ENCODE data around the gene CHST11. TPM values are rescaled to one million over a fixed set of nuclear protein-coding genes. Genes with fewer than 3 reads are reported as not detected.

CHST11 gene
- total and polyA plus RNA-seq, 4 donors = 0.57 to 11.1 (median 3.7) TPM

DNA sequence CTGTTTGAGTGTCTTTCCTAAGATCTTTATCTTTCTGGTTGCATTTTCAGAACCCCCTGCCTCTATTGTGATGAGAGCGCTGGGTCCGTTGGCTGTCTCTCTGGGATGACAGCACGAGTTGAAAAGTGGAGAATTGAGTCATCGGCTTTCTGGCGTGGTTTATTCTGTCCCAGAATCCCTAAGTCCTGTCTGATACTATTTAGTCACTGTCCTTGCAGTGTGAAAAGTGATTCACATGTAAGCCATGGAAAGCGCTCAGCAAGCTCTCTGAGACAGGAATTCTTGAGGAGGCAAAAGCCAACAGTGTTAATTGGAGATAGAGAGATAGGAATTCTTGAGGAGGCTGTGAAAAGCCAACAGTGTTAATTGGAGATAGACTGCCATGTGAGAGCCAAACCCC is 121.7 kb downstream of the CHST11 start:
- H3K4me3 ChIP-seq (ENCODE audit: low read depth in 1 of 3, low read length in 3 of 3) = no peak overlapping the region
- no peaks in the 10 kb centered on the region for H3K27me3 ChIP-seq (ENCODE audit: control insufficient read depth in 4 of 4, insufficient read depth in 4 of 4, low read length in 3 of 4)
- TF ChIP-seq, protein P1, sequence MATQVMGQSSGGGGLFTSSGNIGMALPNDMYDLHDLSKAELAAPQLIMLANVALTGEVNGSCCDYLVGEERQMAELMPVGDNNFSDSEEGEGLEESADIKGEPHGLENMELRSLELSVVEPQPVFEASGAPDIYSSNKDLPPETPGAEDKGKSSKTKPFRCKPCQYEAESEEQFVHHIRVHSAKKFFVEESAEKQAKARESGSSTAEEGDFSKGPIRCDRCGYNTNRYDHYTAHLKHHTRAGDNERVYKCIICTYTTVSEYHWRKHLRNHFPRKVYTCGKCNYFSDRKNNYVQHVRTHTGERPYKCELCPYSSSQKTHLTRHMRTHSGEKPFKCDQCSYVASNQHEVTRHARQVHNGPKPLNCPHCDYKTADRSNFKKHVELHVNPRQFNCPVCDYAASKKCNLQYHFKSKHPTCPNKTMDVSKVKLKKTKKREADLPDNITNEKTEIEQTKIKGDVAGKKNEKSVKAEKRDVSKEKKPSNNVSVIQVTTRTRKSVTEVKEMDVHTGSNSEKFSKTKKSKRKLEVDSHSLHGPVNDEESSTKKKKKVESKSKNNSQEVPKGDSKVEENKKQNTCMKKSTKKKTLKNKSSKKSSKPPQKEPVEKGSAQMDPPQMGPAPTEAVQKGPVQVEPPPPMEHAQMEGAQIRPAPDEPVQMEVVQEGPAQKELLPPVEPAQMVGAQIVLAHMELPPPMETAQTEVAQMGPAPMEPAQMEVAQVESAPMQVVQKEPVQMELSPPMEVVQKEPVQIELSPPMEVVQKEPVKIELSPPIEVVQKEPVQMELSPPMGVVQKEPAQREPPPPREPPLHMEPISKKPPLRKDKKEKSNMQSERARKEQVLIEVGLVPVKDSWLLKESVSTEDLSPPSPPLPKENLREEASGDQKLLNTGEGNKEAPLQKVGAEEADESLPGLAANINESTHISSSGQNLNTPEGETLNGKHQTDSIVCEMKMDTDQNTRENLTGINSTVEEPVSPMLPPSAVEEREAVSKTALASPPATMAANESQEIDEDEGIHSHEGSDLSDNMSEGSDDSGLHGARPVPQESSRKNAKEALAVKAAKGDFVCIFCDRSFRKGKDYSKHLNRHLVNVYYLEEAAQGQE (IDR thresholded peaks at IDR 0.05) = no peak
- TF ChIP-seq, protein P2, sequence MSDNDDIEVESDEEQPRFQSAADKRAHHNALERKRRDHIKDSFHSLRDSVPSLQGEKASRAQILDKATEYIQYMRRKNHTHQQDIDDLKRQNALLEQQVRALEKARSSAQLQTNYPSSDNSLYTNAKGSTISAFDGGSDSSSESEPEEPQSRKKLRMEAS (IDR thresholded peaks at IDR 0.05) = no peak
- no peak for DNase-seq (ENCODE audit: low spot score)
- no peak overlapping the region for H3K9ac ChIP-seq (ENCODE audit: low read depth in 1 of 2, low read length in 2 of 2)
- H3K36me3 ChIP-seq (ENCODE audit: control insufficient read depth in 4 of 4, insufficient read depth in 3 of 4, low read depth in 1 of 4, low read length in 3 of 4) = no peaks in the 10 kb centered on the region
- H3K27ac ChIP-seq (ENCODE audit: low read depth in 1 of 2, low read length in 2 of 2) = no peak overlapping the region
- no peaks in the 10 kb centered on the region for H3K9me3 ChIP-seq (ENCODE audit: control insufficient read depth in 4 of 4, low read length in 3 of 4)
- 71% methylated on average over 6 of the region's 6 CpGs for WGBS
- H3K4me1 ChIP-seq (ENCODE audit: control insufficient read depth in 4 of 4, insufficient read depth in 4 of 4, low read length in 3 of 4) = no peaks in the 10 kb centered on the region

GRCh38 chr12:104579718-104580495 is 123.2 kb downstream of the CHST11 start:
- WGBS = 77% methylated on average over 7 of the region's 7 CpGs
- no peaks in the 10 kb centered on the region for H3K9me3 ChIP-seq (ENCODE audit: control insufficient read depth in 4 of 4, low read length in 3 of 4)
- DNase-seq (ENCODE audit: low spot score) = no peak
- H3K9ac ChIP-seq (ENCODE audit: low read depth in 1 of 2, low read length in 2 of 2) = no peak overlapping the region
- no peak for TF ChIP-seq EGR1 (IDR thresholded peaks at IDR 0.05; ENCODE audit: low read depth in 2 of 2)
- TF ChIP-seq, protein P3, sequence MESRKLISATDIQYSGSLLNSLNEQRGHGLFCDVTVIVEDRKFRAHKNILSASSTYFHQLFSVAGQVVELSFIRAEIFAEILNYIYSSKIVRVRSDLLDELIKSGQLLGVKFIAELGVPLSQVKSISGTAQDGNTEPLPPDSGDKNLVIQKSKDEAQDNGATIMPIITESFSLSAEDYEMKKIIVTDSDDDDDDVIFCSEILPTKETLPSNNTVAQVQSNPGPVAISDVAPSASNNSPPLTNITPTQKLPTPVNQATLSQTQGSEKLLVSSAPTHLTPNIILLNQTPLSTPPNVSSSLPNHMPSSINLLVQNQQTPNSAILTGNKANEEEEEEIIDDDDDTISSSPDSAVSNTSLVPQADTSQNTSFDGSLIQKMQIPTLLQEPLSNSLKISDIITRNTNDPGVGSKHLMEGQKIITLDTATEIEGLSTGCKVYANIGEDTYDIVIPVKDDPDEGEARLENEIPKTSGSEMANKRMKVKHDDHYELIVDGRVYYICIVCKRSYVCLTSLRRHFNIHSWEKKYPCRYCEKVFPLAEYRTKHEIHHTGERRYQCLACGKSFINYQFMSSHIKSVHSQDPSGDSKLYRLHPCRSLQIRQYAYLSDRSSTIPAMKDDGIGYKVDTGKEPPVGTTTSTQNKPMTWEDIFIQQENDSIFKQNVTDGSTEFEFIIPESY (IDR thresholded peaks at IDR 0.05) = no peak
- no peak for TF ChIP-seq HNF4A (conservative IDR thresholded peaks at IDR 0.05)
- TF ChIP-seq RXRA (IDR thresholded peaks at IDR 0.05) = no peak
- no peak for TF ChIP-seq ATF3 (IDR thresholded peaks at IDR 0.05)
- TF ChIP-seq SP1 (IDR thresholded peaks at IDR 0.05) = no peak
- no peak for TF ChIP-seq NR2F2 (IDR thresholded peaks at IDR 0.05)
- no peak for TF ChIP-seq GABPA (IDR thresholded peaks at IDR 0.05 in 1 of 2, conservative IDR thresholded peaks at IDR 0.05 in 1 of 2)
- TF ChIP-seq FOXA1 (IDR thresholded peaks at IDR 0.05) = no peak
- no peak for TF ChIP-seq HNF4G (IDR thresholded peaks at IDR 0.05)
- no peak for TF ChIP-seq JUND (IDR thresholded peaks at IDR 0.05)
- TF ChIP-seq, protein P1 (IDR thresholded peaks at IDR 0.05) = no peak
- no peak for TF ChIP-seq RAD21 (IDR thresholded peaks at IDR 0.05)
- no peak for TF ChIP-seq FOXA2 (IDR thresholded peaks at IDR 0.05)
- no peak for TF ChIP-seq YY1 (IDR thresholded peaks at IDR 0.05)
- TF ChIP-seq CTCF (IDR thresholded peaks at IDR 0.05; ENCODE audit: low read depth, low read length, missing input control) = no peak
- TF ChIP-seq, protein P2 (IDR thresholded peaks at IDR 0.05) = no peak
- no peak for TF ChIP-seq TAF1 (conservative IDR thresholded peaks at IDR 0.05)
- no peak overlapping the region for H3K27ac ChIP-seq (ENCODE audit: low read depth in 1 of 2, low read length in 2 of 2)
- no peak overlapping the region for H3K4me3 ChIP-seq (ENCODE audit: low read depth in 1 of 3, low read length in 3 of 3)
- H3K36me3 ChIP-seq (ENCODE audit: control insufficient read depth in 4 of 4, insufficient read depth in 3 of 4, low read depth in 1 of 4, low read length in 3 of 4) = no peaks in the 10 kb centered on the region
- no peaks in the 10 kb centered on the region for H3K27me3 ChIP-seq (ENCODE audit: control insufficient read depth in 4 of 4, insufficient read depth in 4 of 4, low read length in 3 of 4)
- no peaks in the 10 kb centered on the region for H3K4me1 ChIP-seq (ENCODE audit: control insufficient read depth in 4 of 4, insufficient read depth in 4 of 4, low read length in 3 of 4)

All from liver (tissue), 9 donors.